ENCODE results near the gene PYM1. TPM values are rescaled to one million over a fixed set of nuclear protein-coding genes. Genes with fewer than 3 reads are reported as not detected.

PYM1 gene
- total RNA-seq, 2 donors from 2014 or later: 89.0 to 94.5 TPM

DNA sequence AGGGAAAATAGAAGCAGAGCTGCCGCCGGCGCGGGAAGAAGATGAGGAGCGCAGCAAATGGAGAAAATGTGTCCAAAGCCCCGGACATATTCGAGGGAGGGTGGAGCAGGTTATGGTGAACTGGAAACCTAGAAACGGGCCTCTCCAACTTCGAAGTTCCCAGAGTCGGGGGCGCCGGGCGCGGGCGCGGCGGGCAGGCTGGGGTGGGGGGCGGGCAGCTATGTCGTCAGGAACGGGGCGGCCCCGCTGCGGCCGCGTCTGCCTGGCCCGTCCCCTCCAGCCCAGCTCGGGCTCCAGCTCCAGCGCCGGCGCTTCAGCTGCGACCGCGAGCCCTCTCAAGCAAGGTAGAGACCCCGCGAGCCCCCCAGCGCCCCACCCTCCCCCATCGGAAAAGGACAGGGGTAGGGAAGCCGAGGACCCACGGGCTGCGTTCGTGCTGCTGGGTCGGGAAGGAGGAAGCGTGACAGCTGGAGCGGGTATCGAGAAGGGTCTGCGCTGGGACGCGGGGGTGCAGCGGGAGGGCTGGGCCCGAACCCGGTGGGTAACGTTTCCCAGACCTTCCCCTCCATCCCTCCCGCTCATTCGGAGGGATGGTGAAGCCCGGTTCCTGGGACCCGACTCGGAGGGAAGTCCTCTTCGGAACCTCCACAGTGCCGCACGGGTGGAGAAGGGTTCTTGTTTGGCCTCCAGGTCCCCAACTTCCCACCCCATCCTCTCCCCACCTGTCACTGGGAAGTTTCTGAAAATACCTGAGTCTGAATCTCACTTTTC lies 4.3 kb upstream of the PYM1 start:
- 0% methylated on average over 60 of the region's 60 CpGs for WGBS
- Histone ChIP-seq H3K36me3 (no peaks in the 10 kb centered on the region), H3K27ac (peak overlapping the region; percentile 94 to 97), H3K27me3 (replicated peaks; ENCODE audit: insufficient read depth) (no peaks in the 10 kb centered on the region), H3K4me1 (replicated peaks) (peaks cover 4% of the 10 kb centered on the region), H3K9me3 (no peaks in the 10 kb centered on the region), H3K4me3 (peak overlapping the region; percentile 69 to 73)
- peak; percentile 70 for DNase-seq (ENCODE audit: low spot score)
- intact Hi-C loops (cut with DNase I): no loop called here
- TF ChIP-seq POLR2AphosphoS5 (IDR thresholded peaks at IDR 0.05) (peak; percentile 11), POLR2A (IDR thresholded peaks at IDR 0.05) (no peak), CTCF (IDR thresholded peaks at IDR 0.05) (no peak)

DNA sequence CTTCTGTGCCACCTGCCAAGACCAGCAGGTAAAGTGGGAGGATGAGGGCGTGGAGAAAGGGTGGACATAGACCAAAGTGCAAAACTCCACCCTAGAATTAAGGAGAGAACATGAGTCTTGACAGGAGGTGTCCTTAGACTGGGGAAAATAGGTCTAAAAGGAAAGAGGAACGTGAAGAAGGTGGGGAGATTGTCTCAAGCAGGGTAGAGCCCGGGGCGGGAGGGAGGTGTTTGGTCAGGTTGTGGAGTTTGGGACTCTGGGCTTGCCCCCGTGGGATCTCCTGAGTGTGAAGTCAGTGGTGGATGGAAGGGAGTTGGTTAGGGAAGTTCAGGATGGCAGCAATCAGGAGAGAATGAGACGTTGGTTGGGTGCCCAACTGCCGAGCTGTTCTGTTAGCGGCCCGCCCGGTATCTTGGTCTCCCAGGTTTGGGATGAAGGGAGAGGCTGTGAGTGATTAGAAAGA lies 3.7 kb upstream of the PYM1 start:
- H3K9me3 ChIP-seq: no peaks in the 10 kb centered on the region
- peak overlapping the region; percentile 69 to 73 for H3K4me3 ChIP-seq
- no peaks in the 10 kb centered on the region for H3K27me3 ChIP-seq (replicated peaks; ENCODE audit: insufficient read depth)
- no peak for DNase-seq (ENCODE audit: low spot score)
- intact Hi-C loops (cut with DNase I): no loop called here
- TF ChIP-seq POLR2AphosphoS5 (IDR thresholded peaks at IDR 0.05) (no peak), CTCF (IDR thresholded peaks at IDR 0.05) (no peak), POLR2A (IDR thresholded peaks at IDR 0.05) (no peak)
- peaks cover 4% of the 10 kb centered on the region for H3K4me1 ChIP-seq (replicated peaks)
- peak overlapping the region; percentile 94 to 97 for H3K27ac ChIP-seq
- 8% methylated on average over 10 of the region's 10 CpGs for WGBS
- H3K36me3 ChIP-seq: no peaks in the 10 kb centered on the region

DNA sequence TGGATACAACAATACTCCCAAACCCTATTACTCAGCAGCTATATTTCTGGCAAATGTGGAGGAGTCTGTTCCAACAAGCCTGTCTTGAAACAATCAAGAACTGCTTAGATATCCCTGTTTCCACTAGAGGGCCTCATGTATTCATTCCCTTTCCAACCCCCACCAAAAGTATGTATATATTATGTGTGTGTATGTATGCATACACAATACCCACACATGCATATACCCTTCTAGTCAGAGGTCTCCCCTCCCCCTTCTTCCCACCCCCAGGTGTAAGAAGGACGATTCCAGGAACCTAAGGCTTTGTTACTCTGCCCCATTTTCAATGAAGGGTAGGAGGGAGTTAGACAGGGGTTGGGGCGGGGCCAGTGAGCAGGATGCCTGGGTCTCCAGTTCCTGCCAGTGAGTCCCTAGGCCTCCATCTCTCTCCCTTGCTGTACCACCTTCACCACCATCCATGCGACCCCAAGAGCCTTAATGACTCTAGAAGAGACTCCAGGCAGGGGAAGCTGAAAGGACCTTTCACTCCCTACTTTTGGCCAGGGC lies 3.1 kb upstream of the PYM1 start, which contains the start of gene DGKA:
Gene DGKA (plus strand): TSS at position 392 of the 546 bp plus-strand sequence. CDS start 5,342 bp downstream, outside the sequence.
- Histone ChIP-seq H3K27ac (peak within 1 kb of the TSS; percentile 94 to 97), H3K36me3 (no peaks in the 10 kb centered on the region), H3K27me3 (replicated peaks; ENCODE audit: insufficient read depth) (no peaks in the 10 kb centered on the region), H3K4me1 (replicated peaks) (peaks cover 4% of the 10 kb centered on the region), H3K4me3 (peak within 1 kb of the TSS; percentile 69 to 73), H3K9me3 (no peaks in the 10 kb centered on the region)
- peak; percentile 47 for TF ChIP-seq POLR2AphosphoS5 (IDR thresholded peaks at IDR 0.05)
- TF ChIP-seq CTCF (IDR thresholded peaks at IDR 0.05): peak; percentile 17 to 65 (median 42)
- no peak for TF ChIP-seq POLR2A (IDR thresholded peaks at IDR 0.05)
- DNase-seq (ENCODE audit: low spot score): peak; percentile 26
- 47% methylated on average over 3 of the region's 3 CpGs for WGBS
- intact Hi-C loops (cut with DNase I): no loop called here

DNA sequence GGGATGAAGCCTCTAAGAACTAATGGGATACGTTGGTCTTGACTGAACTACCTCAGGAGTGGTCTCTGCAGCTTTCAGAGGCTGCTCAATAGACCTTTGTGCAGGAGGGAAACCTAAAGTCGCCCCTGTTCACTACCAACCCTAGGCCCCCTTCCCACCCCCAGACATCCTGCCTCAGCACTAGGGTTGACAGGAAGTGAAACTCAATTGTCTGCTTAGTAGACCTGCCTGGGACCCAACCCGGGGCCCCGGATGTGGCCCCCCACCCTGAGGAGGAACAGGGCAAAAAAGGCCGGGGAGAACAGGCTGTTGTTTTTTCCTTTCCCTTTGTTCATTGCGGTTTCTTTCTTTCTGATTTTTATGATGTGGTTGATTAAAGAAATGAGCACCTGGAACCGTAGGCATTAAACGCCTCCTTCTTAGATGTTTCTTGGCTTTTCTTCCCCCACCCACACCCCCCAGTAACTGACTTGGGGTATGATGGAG lies 1.7 kb upstream of the PYM1 start:
- no peak for DNase-seq (ENCODE audit: low spot score)
- WGBS: 37% methylated on average over 8 of the region's 8 CpGs
- no peak for TF ChIP-seq POLR2AphosphoS5 (IDR thresholded peaks at IDR 0.05)
- TF ChIP-seq POLR2A (IDR thresholded peaks at IDR 0.05): no peak
- no peak for TF ChIP-seq CTCF (IDR thresholded peaks at IDR 0.05)
- Histone ChIP-seq H3K4me1 (replicated peaks) (peaks cover 4% of the 10 kb centered on the region), H3K27ac (peak overlapping the region; percentile 94 to 97), H3K9me3 (no peaks in the 10 kb centered on the region), H3K36me3 (no peaks in the 10 kb centered on the region), H3K4me3 (no peak overlapping the region), H3K27me3 (replicated peaks; ENCODE audit: insufficient read depth) (no peaks in the 10 kb centered on the region)
- intact Hi-C loops (cut with DNase I): loop anchor here (5.0 kb wide), 2 partner anchors 112 to 202 kb away; partner anchors contain the start of genes CD63, ORMDL2 and SARNP
